Caki2 (cell line): ENCODE data around the gene ZNF728. TPM values are rescaled to one million over a fixed set of nuclear protein-coding genes. Genes with fewer than 3 reads are reported as not detected.
"Not testable (repeated sequence)": the region's sequence is repeated elsewhere in the genome, so short reads cannot be mapped to it uniquely, and the experiment has no call there.

Source experiments
- DNase-seq: peaks from one replicate; pipeline ENCODE4 v3.0.0-alpha.2; 2015; ENCODE audit warnings: low read depth
- in situ Hi-C: cut with HindIII; loops from 2 replicates; pipeline ENCODE4 v1.10.0; 2016; ENCODE audit warnings: low sequenced_read_pairs, low pct_unique_long_range_greater_than_20kb, mixed read lengths
- total RNA-seq: library from RNA; depleted of rRNA; stranded (reverse); fragments of >200 nt; shearing (Covaris generic); gene quantifications from 2 replicates; pipeline ENCODE4 v1.2.3, GENCODE V29; 2014; ENCODE audit warnings: low replicate concordance; rRNA removed

The ZNF728 gene
- not detected in 2 replicates for total RNA-seq

GRCh38 chr19:23002690-23003422, at the start of gene ZNF728:
Gene ZNF728 (minus strand): TSS chr19:23003176. CDS start chr19:23003030, 146 bp downstream.
- in situ Hi-C loops = no loop called here
- no peak for DNase-seq

GRCh38 chr19:23052349-23052748, 49.4 kb upstream of the ZNF728 start:
- in situ Hi-C loops = no loop called here
- DNase-seq = no peak

- no peak for DNase-seq
- in situ Hi-C loops = no loop called here
These were observed 46.3 kb upstream of the ZNF728 start for GRCh38 chr19:23049256-23049655.

GRCh38 chr19:23046743-23047142, 43.8 kb upstream of the ZNF728 start:
- DNase-seq = no peak
- in situ Hi-C loops = no loop called here

GRCh38 chr19:23033721-23034120, 30.7 kb upstream of the ZNF728 start:
- in situ Hi-C loops = no loop called here
- no peak for DNase-seq

- in situ Hi-C loops = no loop called here
- no peak for DNase-seq
These were observed 12.7 kb upstream of the ZNF728 start for GRCh38 chr19:23015660-23016059.

- in situ Hi-C loops, DNase-seq: not testable (repeated sequence)
These were observed 8.0 kb downstream of the ZNF728 start for GRCh38 chr19:22994957-22995356.

GRCh38 chr19:22976248-22976647, 26.7 kb downstream of the ZNF728 start:
- no peak for DNase-seq
- in situ Hi-C loops = no loop called here

- not testable (repeated sequence) for DNase-seq
These were observed 27.3 kb downstream of the ZNF728 start for GRCh38 chr19:22975546-22976136.

GRCh38 chr19:22945560-22945959, 57.4 kb downstream of the ZNF728 start:
- in situ Hi-C loops = no loop called here
- DNase-seq = no peak

More at GRCh38 chr19:22975546-22976136, 27.3 kb downstream of the ZNF728 start:
- in situ Hi-C loops = not testable (repeated sequence)

- in situ Hi-C loops = no loop called here
These were observed 67.8 kb downstream of the ZNF728 start for GRCh38 chr19:22935151-22935550.

GRCh38 chr19:22927576-22927975, 75.4 kb downstream of the ZNF728 start:
- DNase-seq, in situ Hi-C loops: not testable (repeated sequence)

More at GRCh38 chr19:22935151-22935550, 67.8 kb downstream of the ZNF728 start:
- no peak for DNase-seq

GRCh38 chr19:22925181-22925580, 77.8 kb downstream of the ZNF728 start:
- DNase-seq, in situ Hi-C loops: not testable (repeated sequence)

Other genes with a start within 250 kb of the ZNF728 start
- gene ZNF99, start 219.0 kb downstream of the ZNF728 start, total RNA-seq = not detected in 2 replicates
- gene ZNF723, start 170.9 kb downstream of the ZNF728 start, total RNA-seq = not detected in 2 replicates
- gene ZNF730, start 113.8 kb upstream of the ZNF728 start, total RNA-seq = 0.07 and 0.29 TPM in 2 replicates
- 0.43 and 11.8 TPM in 2 replicates for gene ZNF724, start 247.2 kb upstream of the ZNF728 start, total RNA-seq